ENCODE data around the gene MTOR. TPM values are rescaled to one million over a fixed set of nuclear protein-coding genes. Genes with fewer than 3 reads are reported as not detected.

MTOR gene
- total RNA-seq, 4 donors from 2014 or later = 40.4 to 51.4 (median 49.6) TPM

- Histone ChIP-seq H3K27ac (no peak overlapping the region), H3K36me3 (peaks cover 0 to 73% (median 7%) of the 10 kb centered on the region in 3 donors), H3K27me3 (no peaks in the 10 kb centered on the region), H3K4me1 (no peaks in the 10 kb centered on the region), H3K9me3 (no peaks in the 10 kb centered on the region), H3K4me3 (no peak overlapping the region)
- no peak for DNase-seq (ENCODE audit: low spot score in 2 of 2)
- TF ChIP-seq EP300 (IDR thresholded peaks at IDR 0.05) (no peak), POLR2A (IDR thresholded peaks at IDR 0.05) (no peak), CTCF (IDR thresholded peaks at IDR 0.05) (no peak)
- WGBS, 2 donors = 76 to 83% methylated on average over 8 of the region's 8 CpGs
Observed at GRCh38 chr1:11294951-11295350, 32.6 kb upstream of the MTOR start.

- no peak for DNase-seq (ENCODE audit: low spot score in 2 of 2)
- 77 to 85% methylated on average over 6 of the region's 6 CpGs for WGBS, 2 donors
Observed at GRCh38 chr1:11293856-11294255, 31.5 kb upstream of the MTOR start.

GRCh38 chr1:11291049-11291448 is 28.7 kb upstream of the MTOR start:
- Histone ChIP-seq H3K36me3 (peaks cover 0 to 90% (median 7%) of the 10 kb centered on the region in 3 donors), H3K9me3 (no peaks in the 10 kb centered on the region), H3K27me3 (no peaks in the 10 kb centered on the region), H3K4me1 (peaks cover 0 to 5% (median 0%) of the 10 kb centered on the region in 4 donors), H3K4me3 (no peak overlapping the region), H3K27ac (no peak overlapping the region)
- TF ChIP-seq CTCF (IDR thresholded peaks at IDR 0.05) (no peak), POLR2A (IDR thresholded peaks at IDR 0.05) (no peak), EP300 (IDR thresholded peaks at IDR 0.05) (no peak)
- 83 to 93% methylated on average over 2 of the region's 2 CpGs for WGBS, 2 donors
- DNase-seq (ENCODE audit: low spot score in 2 of 2) = no peak

More at GRCh38 chr1:11293856-11294255, 31.5 kb upstream of the MTOR start:
- Histone ChIP-seq H3K4me3 (no peak overlapping the region), H3K36me3 (peaks cover 0 to 83% (median 7%) of the 10 kb centered on the region in 3 donors), H3K27me3 (no peaks in the 10 kb centered on the region), H3K27ac (no peak overlapping the region), H3K4me1 (no peaks in the 10 kb centered on the region), H3K9me3 (no peaks in the 10 kb centered on the region)
- TF ChIP-seq CTCF (IDR thresholded peaks at IDR 0.05) (no peak), POLR2A (IDR thresholded peaks at IDR 0.05) (no peak)

- no peaks in the 10 kb centered on the region for H3K9me3 ChIP-seq
- H3K27me3 ChIP-seq = no peaks in the 10 kb centered on the region
- H3K4me3 ChIP-seq = no peak overlapping the region
- peaks cover 0 to 81% (median 4%) of the 10 kb centered on the region in 3 donors for H3K36me3 ChIP-seq
- DNase-seq (ENCODE audit: low spot score in 2 of 2) = no peak
- no peak overlapping the region for H3K27ac ChIP-seq
- WGBS, 2 donors = 74 to 90% methylated on average over 5 of the region's 5 CpGs
- TF ChIP-seq EP300 (IDR thresholded peaks at IDR 0.05) (no peak), CTCF (IDR thresholded peaks at IDR 0.05) (no peak), POLR2A (IDR thresholded peaks at IDR 0.05) (no peak)
- H3K4me1 ChIP-seq = peaks cover 0 to 5% (median 0%) of the 10 kb centered on the region in 4 donors
Observed at GRCh38 chr1:11289064-11289463, 26.7 kb upstream of the MTOR start.

- Histone ChIP-seq H3K36me3 (peaks cover 0 to 66% (median 0%) of the 10 kb centered on the region in 3 donors), H3K4me1 (peaks cover 0 to 10% (median 6%) of the 10 kb centered on the region in 4 donors), H3K27me3 (no peaks in the 10 kb centered on the region), H3K4me3 (no peak overlapping the region), H3K9me3 (no peaks in the 10 kb centered on the region), H3K27ac (no peak overlapping the region)
- WGBS, 2 donors = 72 to 75% methylated on average over 3 of the region's 3 CpGs
- no peak for DNase-seq (ENCODE audit: low spot score in 2 of 2)
- no peak for TF ChIP-seq EP300 (IDR thresholded peaks at IDR 0.05)
- no peak for TF ChIP-seq CTCF (IDR thresholded peaks at IDR 0.05)
- no peak for TF ChIP-seq POLR2A (IDR thresholded peaks at IDR 0.05)
Observed at GRCh38 chr1:11286735-11287410, 24.5 kb upstream of the MTOR start.
